IMR-90 (cell line): ENCODE measurements around the gene FAM83F. TPM values are rescaled to one million over a fixed set of nuclear protein-coding genes. Genes with fewer than 3 reads are reported as not detected.

ENCODE experiments used
- ATAC-seq: fragments of 200-7000 bp; cut with Tn5 transposase; 2 replicates; pipeline ENCODE4 v1.9.1; 2020; ENCODE audit warnings: low read depth, mild to moderate bottlenecking, moderate library complexity
- BruUV-seq: library from RNA; stranded (reverse); fragments of 400-500 nt; replicated peaks from 2 replicates; lab custom pipeline; 2021; lab: Mats Ljungman, UMichigan
- CTCF ChIA-PET: fragments of 300-600 bp; formaldehyde crosslinking; extraction: SDS; loops from one replicate; lab custom pipeline; 2021; ENCODE audit warnings: antibody characterized with exemption; lab: Yijun Ruan, JAX
- POLR2A ChIA-PET: fragments of 300-600 bp; sonication (Branson Sonifier 250); formaldehyde crosslinking; loops from one replicate; lab custom pipeline; 2022; ENCODE audit warnings: antibody characterized with exemption; ENCODE audit not compliant: unreplicated experiment; lab: Charles Lee
- DNase-seq: peaks from one replicate; pipeline ENCODE4 v3.0.0; 2013
- H2AFZ ChIP-seq: replicated peaks from 2 replicates; pipeline ENCODE3; 2013; ENCODE audit warnings: low read length, mild to moderate bottlenecking; ENCODE audit not compliant: poor library complexity
- H2AK5ac ChIP-seq: 2 replicates; pipeline ENCODE4 v1.6.1; 2013; ENCODE audit warnings: low read depth, low read length, inconsistent platforms
- H2AK9ac ChIP-seq: replicated peaks from 2 replicates; pipeline ENCODE3; 2013; ENCODE audit warnings: mild to moderate bottlenecking, low read depth, low read length, moderate library complexity; ENCODE audit not compliant: poor library complexity
- H2BK120ac ChIP-seq: 2 replicates; pipeline ENCODE4 v1.6.1; 2013; ENCODE audit warnings: low read depth, low read length, inconsistent platforms
- H2BK15ac ChIP-seq: 3 replicates; pipeline ENCODE4 v1.6.1; 2013; ENCODE audit warnings: low read depth, low read length, inconsistent platforms
- H2BK20ac ChIP-seq: 2 replicates; pipeline ENCODE4 v1.6.1; 2013; ENCODE audit warnings: low read depth, mild to moderate bottlenecking, inconsistent platforms, low read length, moderate library complexity
- H2BK5ac ChIP-seq: 2 replicates; pipeline ENCODE4 v1.6.1; 2013; ENCODE audit warnings: mild to moderate bottlenecking, low read depth, low read length, inconsistent platforms; ENCODE audit not compliant: poor library complexity, severe bottlenecking
- H3K14ac ChIP-seq: replicated peaks from 2 replicates; pipeline ENCODE4 v1.6.1; 2013; ENCODE audit warnings: low read depth, low read length, inconsistent platforms
- H3K18ac ChIP-seq: 2 replicates; pipeline ENCODE4 v1.6.1; 2013; ENCODE audit warnings: low read depth, low read length, control low read depth
- H3K23ac ChIP-seq: 2 replicates; pipeline ENCODE4 v1.6.1; 2013; ENCODE audit warnings: low read depth, low read length, inconsistent platforms
- H3K27ac ChIP-seq: 2 replicates; pipeline ENCODE4 v1.5.1; 2013; ENCODE audit warnings: mild to moderate bottlenecking, control low read depth, low read length; ENCODE audit not compliant: insufficient read depth
- H3K27me3 ChIP-seq: 2 replicates; pipeline ENCODE4 v1.6.1; 2013; ENCODE audit warnings: low read length; ENCODE audit not compliant: control insufficient read depth, insufficient read depth
- H3K36me3 ChIP-seq: 2 replicates; pipeline ENCODE4 v1.6.1; 2013; ENCODE audit warnings: low read length, mixed read lengths; ENCODE audit not compliant: control insufficient read depth, insufficient read depth
- H3K4ac ChIP-seq: 2 replicates; pipeline ENCODE4 v1.6.1; 2013; ENCODE audit warnings: low read depth, low read length, inconsistent platforms
- H3K4me1 ChIP-seq: 2 replicates; pipeline ENCODE4 v1.6.1; 2013; ENCODE audit warnings: low read length, mixed read lengths; ENCODE audit not compliant: control insufficient read depth, insufficient read depth
- H3K4me2 ChIP-seq: 2 replicates; pipeline ENCODE4 v1.6.1; 2013; ENCODE audit warnings: low read depth, mild to moderate bottlenecking, control low read depth, low read length, moderate library complexity
- H3K4me3 ChIP-seq: 2 replicates; pipeline ENCODE4 v1.5.1; 2013; ENCODE audit warnings: low read depth, mild to moderate bottlenecking, control low read depth, low read length, moderate library complexity; ENCODE audit not compliant: insufficient read depth
- H3K56ac ChIP-seq: 2 replicates; pipeline ENCODE4 v1.6.1; 2013; ENCODE audit warnings: low read length, inconsistent platforms; ENCODE audit not compliant: insufficient read depth; ENCODE audit errors: extremely low read depth
- H3K79me1 ChIP-seq, 2 experiments: 2 replicates each; pipeline ENCODE4 v1.6.1; 2013; ENCODE audit warnings: low read length in 2 of 2, inconsistent platforms in 1 of 2, low read depth in 1 of 2
- H3K9ac ChIP-seq: 2 replicates; pipeline ENCODE4 v1.6.1; 2013; ENCODE audit warnings: low read depth, low read length, control low read depth
- H3K9me1 ChIP-seq: 2 replicates; pipeline ENCODE4 v1.6.1; 2013; ENCODE audit warnings: low read length, inconsistent platforms; ENCODE audit not compliant: insufficient read depth
- H3K9me3 ChIP-seq: 2 replicates; pipeline ENCODE4 v1.6.1; 2013; ENCODE audit warnings: low read length; ENCODE audit not compliant: control insufficient read depth, insufficient read depth
- H4K20me1 ChIP-seq: 2 replicates; pipeline ENCODE4 v1.6.1; 2013; ENCODE audit warnings: low read length, inconsistent platforms; ENCODE audit not compliant: insufficient read depth
- H4K5ac ChIP-seq: 2 replicates; pipeline ENCODE4 v1.6.1; 2013; ENCODE audit warnings: mild to moderate bottlenecking, low read depth, low read length, control low read depth
- H4K8ac ChIP-seq, 2 experiments: 2 replicates each; pipeline ENCODE4 v1.6.1; 2013; ENCODE audit warnings: low read depth in 2 of 2, low read length in 2 of 2, control low read depth in 1 of 2, inconsistent platforms in 1 of 2
- H4K91ac ChIP-seq: 2 replicates; pipeline ENCODE4 v1.6.1; 2013; ENCODE audit warnings: low read depth, low read length, inconsistent platforms; ENCODE audit not compliant: insufficient read depth
- CEBPB ChIP-seq: IDR thresholded peaks from 2 replicates; pipeline ENCODE4 v1.6.1; 2012; ENCODE audit warnings: low read depth, low read length, improper control_type of control experiment
- CHD1 ChIP-seq: IDR thresholded peaks from 2 replicates; pipeline ENCODE4 v1.6.1; 2012; ENCODE audit warnings: low read depth, low read length, improper control_type of control experiment
- ELK1 ChIP-seq: fragments of 150-350 bp; IDR thresholded peaks from 2 replicates; pipeline ENCODE4 v1.6.1; 2016; ENCODE audit warnings: low read depth, mild to moderate bottlenecking, low read length, moderate library complexity, borderline replicate concordance
- FOS ChIP-seq: fragments of 150-350 bp; IDR thresholded peaks from 2 replicates; pipeline ENCODE4 v1.6.1; 2016; ENCODE audit warnings: low read depth, low read length
- MAZ ChIP-seq: IDR thresholded peaks from 2 replicates; pipeline ENCODE4 v1.6.1; 2012; ENCODE audit warnings: low read depth, mild to moderate bottlenecking, low read length, improper control_type of control experiment, moderate library complexity, borderline replicate concordance
- MXI1 ChIP-seq: IDR thresholded peaks from 2 replicates; pipeline ENCODE4 v1.6.1; 2012; ENCODE audit warnings: low read depth, mild to moderate bottlenecking, low read length, moderate library complexity, borderline replicate concordance
- RAD21 ChIP-seq: IDR thresholded peaks from 2 replicates; pipeline ENCODE4 v1.6.1; 2012; ENCODE audit warnings: low read length, improper control_type of control experiment
- RCOR1 ChIP-seq: IDR thresholded peaks from 2 replicates; pipeline ENCODE4 v1.6.1; 2012; ENCODE audit warnings: mild to moderate bottlenecking, low read length, improper control_type of control experiment; ENCODE audit not compliant: insufficient replicate concordance
- RFX5 ChIP-seq: IDR thresholded peaks from 2 replicates; pipeline ENCODE4 v1.8.0; 2012; ENCODE audit warnings: low read depth, mild to moderate bottlenecking, low read length, moderate library complexity
- WGBS, 2 experiments: methylation state at CpG; one replicate each; pipeline versions ENCODE4 v1.1.5 to v1.1.7; 2013; ENCODE audit warnings: missing lambda C conversion rate in 2 of 2; ENCODE audit not compliant: insufficient read length in 1 of 2; ENCODE audit errors: extremely low coverage in 2 of 2; 5-methylcytosine and 5-hydroxymethylcytosine counted together
- dilution Hi-C: fragments of 300-500 bp; cut with HindIII; formaldehyde crosslinking; loops from one replicate; pipeline ENCODE4 v1.14.3; 2018; ENCODE audit warnings: low sequenced_read_pairs; ENCODE audit not compliant: unreplicated experiment
- in situ Hi-C: fragments of 300-500 bp; cut with MboI; formaldehyde crosslinking; loops from 3 replicates; pipeline ENCODE4 v1.14.3; 2019; ENCODE audit warnings: low sequenced_read_pairs, inconsistent platforms, mixed read lengths
- intact Hi-C: fragments of 100-400 bp; cut with micrococcal nuclease; formaldehyde crosslinking; loops from 2 replicates; pipeline ENCODE4 v1.10.0; 2022
- polyA plus RNA-seq, 3 experiments: library from polyadenylated mRNA; depleted of rRNA; stranded (reverse); fragments of >200 nt; gene quantifications; 2 replicates each; pipeline ENCODE4 v1.2.3, GENCODE V29; 2012; ENCODE audit warnings: low replicate concordance in 1 of 3
- total RNA-seq: library from RNA; depleted of rRNA; stranded (reverse); fragments of >200 nt; gene quantifications from 2 replicates; pipeline ENCODE4 v1.2.3, GENCODE V29; 2012

FAM83F gene
- total and polyA plus RNA-seq, 2 of the 4 experiments (the other 2 are of a cell fraction): not detected

GRCh38 chr22:40002935-40003715, 8.4 kb downstream of the FAM83F start:
- no peaks in the 10 kb centered on the region for H3K36me3 ChIP-seq
- no peak overlapping the region for H2BK5ac ChIP-seq
- H3K18ac ChIP-seq: no peak overlapping the region
- BruUV-seq: no TSS peak
- no peak overlapping the region for H4K8ac ChIP-seq
- no peaks in the 10 kb centered on the region for H4K20me1 ChIP-seq
- ATAC-seq (no peak), DNase-seq (no peak)
- H3K9me1 ChIP-seq: no peaks in the 10 kb centered on the region
- no peak overlapping the region for H2AK5ac ChIP-seq
- ChIA-PET CTCF (no interaction called here), POLR2A (interaction anchor here (0.5 kb wide), 1 partner anchor 479 kb away, joined by 5 read pairs; no protein-coding TSS in a partner anchor)
- H3K27ac ChIP-seq: no peak overlapping the region
- no peak overlapping the region for H3K4me2 ChIP-seq
- no peak overlapping the region for H2BK120ac ChIP-seq
- no peak overlapping the region for H3K14ac ChIP-seq
- 60% methylated on average over 2 of the region's 6 CpGs; no CpG with 5 or more reads in 1 of the 2 experiments for WGBS, 2 experiments
- H3K4me1 ChIP-seq: peaks cover 4% of the 10 kb centered on the region
- H3K23ac ChIP-seq: no peak overlapping the region
- TF ChIP-seq FOS (no peak), ELK1 (no peak), MXI1 (no peak), RAD21 (no peak), CHD1 (no peak), RCOR1 (no peak), RFX5 (no peak), MAZ (no peak), CEBPB (no peak)
- H2AFZ ChIP-seq: no peak overlapping the region
- H3K4ac ChIP-seq: no peak overlapping the region
- H3K79me1 ChIP-seq: no peaks in the 10 kb centered on the region
- no peak overlapping the region for H3K4me3 ChIP-seq
- H3K56ac ChIP-seq: no peak overlapping the region
- H4K91ac ChIP-seq: no peak overlapping the region
- intact Hi-C loops: no loop called here
- H3K27me3 ChIP-seq: peaks cover 46% of the 10 kb centered on the region
- no peak overlapping the region for H2BK20ac ChIP-seq
- H3K9ac ChIP-seq: no peak overlapping the region
- in situ Hi-C loops: no loop called here
- no peaks in the 10 kb centered on the region for H3K9me3 ChIP-seq
- H4K5ac ChIP-seq: no peak overlapping the region
- no peak overlapping the region for H2BK15ac ChIP-seq
- no peak overlapping the region for H2AK9ac ChIP-seq
- dilution Hi-C loops: no loop called here
